ENCODE data around the gene TAOK2.
"Not testable (repeated sequence)": the region's sequence is repeated elsewhere in the genome, so short reads cannot be mapped to it uniquely, and the experiment has no call there.

TAOK2 gene

GRCh38 chr16:29973384-29974246 lies at the start of gene TAOK2:
Gene TAOK2 (plus strand): TSS chr16:29973868. CDS start chr16:29977773, 3,905 bp downstream.
- DNase-seq, result peak; percentile 78 to 91 (median 84)

GRCh38 chr16:29925105-29925756 lies 48.4 kb upstream of the TAOK2 start:
- no peak for DNase-seq

GRCh38 chr16:29925781-29926710 lies 47.6 kb upstream of the TAOK2 start, which contains the start of gene KCTD13:
Gene KCTD13 (minus strand): TSS chr16:29926226. CDS start chr16:29926033, 193 bp downstream.
- DNase-seq, result peak; percentile 79 to 87 (median 84)

- DNase-seq, result no peak
These were observed 47.0 kb upstream of the TAOK2 start for GRCh38 chr16:29926711-29927052.

- DNase-seq, result no peak
These were observed 46.4 kb upstream of the TAOK2 start for GRCh38 chr16:29927070-29927905.

GRCh38 chr16:29931750-29932149 lies 41.9 kb upstream of the TAOK2 start:
- DNase-seq, result not testable (repeated sequence)

GRCh38 chr16:29940656-29941055 lies 33.0 kb upstream of the TAOK2 start:
- no peak for DNase-seq

- DNase-seq, result no peak
These were observed 29.5 kb upstream of the TAOK2 start for GRCh38 chr16:29943846-29944799.

- no peak for DNase-seq
These were observed 25.8 kb upstream of the TAOK2 start for GRCh38 chr16:29947897-29948296.

GRCh38 chr16:29950806-29951461 lies 22.7 kb upstream of the TAOK2 start:
- DNase-seq, result no peak

- DNase-seq, result no peak
These were observed 21.9 kb upstream of the TAOK2 start for GRCh38 chr16:29951625-29952365.

GRCh38 chr16:29958756-29959155 lies 14.9 kb upstream of the TAOK2 start:
- no peak for DNase-seq

- no peak for DNase-seq
These were observed 14.4 kb upstream of the TAOK2 start for GRCh38 chr16:29959293-29959692.

GRCh38 chr16:29959821-29960220 lies 13.8 kb upstream of the TAOK2 start:
- not testable (repeated sequence) for DNase-seq

GRCh38 chr16:29961127-29961478 lies 12.6 kb upstream of the TAOK2 start:
- DNase-seq, result no peak

GRCh38 chr16:29961479-29962343 lies 12.0 kb upstream of the TAOK2 start, which contains the start of gene TMEM219:
Gene TMEM219 (plus strand): TSS chr16:29962079. CDS start chr16:29963144, 1,065 bp downstream.
- peak; percentile 78 to 95 (median 85) for DNase-seq

GRCh38 chr16:29962344-29962994 lies 11.2 kb upstream of the TAOK2 start:
- DNase-seq, result no peak
